Breast epithelium (tissue), 3 donors: ENCODE results near the gene STX8.

ENCODE experiments used
- CTCF ChIP-seq, 3 donors: fragments of 450-650 bp; IDR thresholded peaks; one replicate each; pipeline ENCODE4 v1.5.1; 2016 to 2017; ENCODE audit warnings: antibody characterized with exemption in 3 of 3, mild to moderate bottlenecking in 3 of 3, moderate library complexity in 3 of 3
- POLR2A ChIP-seq: fragments of 450-650 bp; IDR thresholded peaks from one replicate; pipeline ENCODE4 v1.6.1; 2016; ENCODE audit warnings: antibody characterized with exemption, mild to moderate bottlenecking, moderate library complexity

GRCh38 chr17:9202532-9202931 lies 373.1 kb downstream of the STX8 start:
- no peak for TF ChIP-seq POLR2A
- TF ChIP-seq CTCF (IDR thresholded peaks at IDR 0.05), result no peak
